ENCODE measurements around the gene LRRC2. TPM values are rescaled to one million over a fixed set of nuclear protein-coding genes. Genes with fewer than 3 reads are reported as not detected.

LRRC2 gene
- total RNA-seq, 1 experiment from 2014 or later = 0.26 TPM

DNA sequence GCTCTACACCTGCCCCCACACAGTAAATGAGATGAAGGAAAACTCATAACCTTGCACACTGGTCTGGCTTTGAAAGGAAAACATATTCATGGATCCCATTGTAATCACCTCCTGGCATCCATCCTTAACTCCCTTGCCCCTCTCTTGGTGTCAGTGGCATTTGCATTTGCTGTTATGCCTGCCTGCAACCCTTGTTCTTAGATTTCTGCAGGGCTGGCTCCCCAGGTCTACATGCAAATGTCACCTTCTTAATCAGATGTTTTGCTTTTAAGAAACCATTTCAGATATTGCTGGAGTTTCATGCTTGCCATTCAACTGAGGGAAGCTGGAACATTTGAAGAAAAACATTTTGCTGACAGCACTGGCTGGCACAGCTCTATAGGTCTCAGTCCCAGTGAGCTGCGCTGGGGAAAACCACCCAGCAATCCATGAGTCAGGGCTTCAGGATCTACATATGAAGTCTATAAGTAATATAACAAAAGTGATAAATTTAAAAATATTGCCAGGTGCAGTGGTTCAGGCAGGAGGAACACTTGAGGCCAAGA is 19.1 kb downstream of the LRRC2 start:
- no peak overlapping the region for H2AFZ ChIP-seq (ENCODE audit: low read length)
- no peak overlapping the region for H3K4me2 ChIP-seq (ENCODE audit: low read length)
- H3K27ac ChIP-seq (ENCODE audit: low read length) = no peak overlapping the region
- no TSS peak for BruUV-seq (replicated peaks)
- H3K4me3 ChIP-seq (ENCODE audit: low read length) = no peak overlapping the region
- ATAC-seq (no peak), DNase-seq (no peak)
- no peak overlapping the region for H3K9ac ChIP-seq (ENCODE audit: low read length)
- H4K20me1 ChIP-seq (ENCODE audit: low read length) = no peaks in the 10 kb centered on the region
- H3K36me3 ChIP-seq (ENCODE audit: low read depth, low read length) = no peaks in the 10 kb centered on the region
- H3K9me2 ChIP-seq (replicated peaks; ENCODE audit: low read length) = no peaks in the 10 kb centered on the region
- no peaks in the 10 kb centered on the region for H3F3A ChIP-seq (ENCODE audit: low read length, unreplicated experiment)
- H3K27me3 ChIP-seq (ENCODE audit: low read length) = no peaks in the 10 kb centered on the region
- no peak for TF ChIP-seq CTCF (conservative IDR thresholded peaks at IDR 0.05; ENCODE audit: low read depth, low read length)
- TF ChIP-seq EZH2 (IDR thresholded peaks at IDR 0.05; ENCODE audit: low read length, unreplicated experiment) = no peak
- TF ChIP-seq EZH2phosphoT487 (IDR thresholded peaks at IDR 0.05; ENCODE audit: borderline replicate concordance, low read length) = no peak
- intact Hi-C loops (cut with micrococcal nuclease) = no loop called here
- H3K9me3 ChIP-seq (ENCODE audit: low read length) = no peaks in the 10 kb centered on the region
- peaks cover 24% of the 10 kb centered on the region for H3K4me1 ChIP-seq (ENCODE audit: insufficient read depth, low read length)
- ChIA-PET CTCF (interaction anchor here (0.6 kb wide), 1 partner anchor 97 kb away, joined by 4 read pairs; no protein-coding TSS in a partner anchor), POLR2A (ENCODE audit: unreplicated experiment) (no interaction called here)
- H3K79me2 ChIP-seq (ENCODE audit: low read length) = no peaks in the 10 kb centered on the region

DNA sequence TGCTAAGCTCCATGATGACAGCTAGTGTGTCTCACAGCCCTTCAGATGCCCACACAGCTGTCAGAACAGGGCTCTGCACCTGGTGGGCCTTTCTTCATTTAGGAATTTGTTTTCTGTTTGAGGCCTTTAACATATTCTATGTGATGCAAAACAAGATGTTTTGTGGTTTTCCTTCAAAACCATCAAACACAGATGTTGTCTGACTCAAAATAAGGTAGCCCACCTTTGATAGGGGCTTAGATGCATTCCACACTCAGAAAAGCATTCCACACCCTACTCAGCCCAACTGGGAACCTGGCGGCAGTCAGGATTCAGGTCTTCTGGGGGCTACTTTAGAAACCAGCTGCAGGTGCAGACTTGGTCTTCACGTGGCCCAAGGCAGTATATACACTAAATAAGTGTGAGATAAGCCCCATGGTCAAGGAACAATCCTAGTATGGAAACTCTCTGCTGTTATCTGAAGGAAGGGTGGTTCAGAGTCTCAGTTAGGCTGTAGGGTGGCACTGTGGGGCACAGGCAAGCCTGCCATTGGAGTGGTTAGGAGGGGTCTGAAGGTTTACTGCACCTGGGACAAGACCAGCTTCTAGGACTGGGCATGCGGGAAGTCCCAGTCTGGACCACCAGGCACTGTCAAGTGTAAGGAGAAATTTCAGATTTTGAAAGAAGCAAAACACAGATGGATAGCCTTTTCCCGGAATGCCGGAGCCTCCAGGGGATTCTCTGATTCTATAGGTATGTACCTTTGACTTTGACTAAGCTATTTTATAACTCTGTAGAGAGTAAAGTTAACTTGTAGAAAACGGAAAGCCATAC is 20.1 kb downstream of the LRRC2 start:
- Histone ChIP-seq H2AFZ (ENCODE audit: low read length) (no peak overlapping the region), H3K9me2 (replicated peaks; ENCODE audit: low read length) (no peaks in the 10 kb centered on the region), H3K36me3 (ENCODE audit: low read depth, low read length) (no peaks in the 10 kb centered on the region), H4K20me1 (ENCODE audit: low read length) (no peaks in the 10 kb centered on the region), H3K9ac (ENCODE audit: low read length) (no peak overlapping the region), H3K4me1 (ENCODE audit: insufficient read depth, low read length) (peaks cover 17% of the 10 kb centered on the region), H3K4me3 (ENCODE audit: low read length) (no peak overlapping the region), H3F3A (ENCODE audit: low read length, unreplicated experiment) (no peaks in the 10 kb centered on the region), H3K4me2 (ENCODE audit: low read length) (no peak overlapping the region), H3K27ac (ENCODE audit: low read length) (no peak overlapping the region), H3K27me3 (ENCODE audit: low read length) (no peaks in the 10 kb centered on the region), H3K79me2 (ENCODE audit: low read length) (no peaks in the 10 kb centered on the region), H3K9me3 (ENCODE audit: low read length) (no peaks in the 10 kb centered on the region)
- POLR2A ChIA-PET (ENCODE audit: unreplicated experiment) = no interaction called here
- DNase-seq (no peak), ATAC-seq (no peak)
- intact Hi-C loops (cut with micrococcal nuclease) = no loop called here
- CTCF ChIA-PET = no interaction called here
- BruUV-seq (replicated peaks) = no TSS peak
- TF ChIP-seq EZH2phosphoT487 (IDR thresholded peaks at IDR 0.05; ENCODE audit: borderline replicate concordance, low read length) (no peak), EZH2 (IDR thresholded peaks at IDR 0.05; ENCODE audit: low read length, unreplicated experiment) (no peak), CTCF (conservative IDR thresholded peaks at IDR 0.05; ENCODE audit: low read depth, low read length) (no peak)

Data from PC-3 (cell line).